SJSA1 (cell line): ENCODE data around the gene LRIT1. TPM values are rescaled to one million over a fixed set of nuclear protein-coding genes. Genes with fewer than 3 reads are reported as not detected.
"Not testable (repeated sequence)": the region's sequence is repeated elsewhere in the genome, so short reads cannot be mapped to it uniquely, and the experiment has no call there.

Experiments
- DNase-seq, 2 experiments: peaks; one replicate each; pipeline ENCODE4 v3.0.0-alpha.2; 2015 to 2020; ENCODE audit warnings: low spot score in 2 of 2, low read depth in 1 of 2
- H3K27ac ChIP-seq: fragments of 250-450 bp; sonication (Bioruptor Pico); 2 replicates; pipeline ENCODE4 v1.5.1; 2020; ENCODE audit warnings: mild to moderate bottlenecking, moderate library complexity
- H3K27me3 ChIP-seq: fragments of 250-450 bp; sonication (Bioruptor Pico); replicated peaks from 2 replicates; pipeline ENCODE4 v1.5.1; 2020; ENCODE audit warnings: mild to moderate bottlenecking, moderate library complexity
- H3K36me3 ChIP-seq: fragments of 250-450 bp; sonication (Bioruptor Pico); 2 replicates; pipeline ENCODE4 v1.5.1; 2020; ENCODE audit warnings: mild to moderate bottlenecking
- H3K4me1 ChIP-seq: fragments of 250-450 bp; sonication (Bioruptor Pico); replicated peaks from 2 replicates; pipeline ENCODE4 v1.6.1; 2021; ENCODE audit warnings: mild to moderate bottlenecking
- H3K4me3 ChIP-seq: fragments of 250-450 bp; sonication (Bioruptor Pico); 2 replicates; pipeline ENCODE4 v1.5.1; 2020; ENCODE audit warnings: mild to moderate bottlenecking
- H3K9me3 ChIP-seq: fragments of 250-450 bp; sonication (Bioruptor Pico); replicated peaks from 2 replicates; pipeline ENCODE4 v1.5.1; 2020; ENCODE audit warnings: mild to moderate bottlenecking
- total RNA-seq: library from RNA; depleted of rRNA; stranded (reverse); fragments of >200 nt; shearing (Covaris generic); gene quantifications from 2 replicates; pipeline ENCODE4 v1.2.3, GENCODE V29; 2014; rRNA removed

Gene LRIT1
- not detected in 2 replicates for total RNA-seq

DNA sequence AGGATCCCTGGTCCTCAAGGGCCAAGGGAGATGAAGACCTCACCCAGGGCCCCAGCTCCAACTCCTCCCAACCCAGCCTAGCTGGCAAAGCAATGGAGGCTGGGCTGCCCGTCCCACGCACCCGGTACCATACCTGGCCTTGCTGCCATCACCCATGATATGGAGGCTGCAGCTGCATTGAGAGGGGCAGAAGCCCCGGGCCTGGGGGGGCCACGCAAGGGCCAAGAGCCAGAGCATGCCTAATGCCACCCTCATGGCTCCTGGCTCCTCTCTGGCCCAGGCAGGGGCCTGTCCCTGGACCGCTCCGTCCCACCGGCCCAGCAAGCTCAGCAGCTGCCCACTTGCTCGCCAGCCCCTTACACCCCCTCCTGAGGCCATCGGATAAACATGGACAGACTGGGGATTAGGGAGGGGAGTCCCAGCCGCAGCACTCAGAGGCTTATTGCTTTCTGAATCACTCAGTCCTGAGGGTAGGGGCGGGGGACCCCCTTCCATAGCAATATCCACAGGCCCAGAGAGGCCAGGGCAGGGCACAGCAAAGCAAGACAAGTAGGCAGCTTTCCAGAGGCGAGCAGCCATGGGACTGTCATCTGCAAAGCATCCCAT lies at the start of gene LRIT1:
Gene LRIT1 (minus strand): TSS at position 362 of the 606 bp plus-strand sequence. CDS start 107 bp downstream, at position 255.
- no peak for DNase-seq
- H3K27ac ChIP-seq, result no peak within 1 kb of the TSS
- H3K9me3 ChIP-seq, result no peaks in the 10 kb centered on the region
- H3K27me3 ChIP-seq, result peaks cover 9% of the 10 kb centered on the region
- H3K4me1 ChIP-seq, result no peaks in the 10 kb centered on the region
- no peaks in the 10 kb centered on the region for H3K36me3 ChIP-seq
- no peak within 1 kb of the TSS for H3K4me3 ChIP-seq

GRCh38 chr10:84290235-84290634 lies 48.9 kb upstream of the LRIT1 start:
- Histone ChIP-seq H3K27me3 (no peaks in the 10 kb centered on the region; the same call in 1 of the 2 replicates), H3K4me3 (no peak overlapping the region), H3K27ac (no peak overlapping the region), H3K9me3 (no peaks in the 10 kb centered on the region; the same call in 1 of the 2 replicates), H3K4me1 (peaks cover 19% of the 10 kb centered on the region), H3K36me3 (no peaks in the 10 kb centered on the region)
- no peak for DNase-seq

DNA sequence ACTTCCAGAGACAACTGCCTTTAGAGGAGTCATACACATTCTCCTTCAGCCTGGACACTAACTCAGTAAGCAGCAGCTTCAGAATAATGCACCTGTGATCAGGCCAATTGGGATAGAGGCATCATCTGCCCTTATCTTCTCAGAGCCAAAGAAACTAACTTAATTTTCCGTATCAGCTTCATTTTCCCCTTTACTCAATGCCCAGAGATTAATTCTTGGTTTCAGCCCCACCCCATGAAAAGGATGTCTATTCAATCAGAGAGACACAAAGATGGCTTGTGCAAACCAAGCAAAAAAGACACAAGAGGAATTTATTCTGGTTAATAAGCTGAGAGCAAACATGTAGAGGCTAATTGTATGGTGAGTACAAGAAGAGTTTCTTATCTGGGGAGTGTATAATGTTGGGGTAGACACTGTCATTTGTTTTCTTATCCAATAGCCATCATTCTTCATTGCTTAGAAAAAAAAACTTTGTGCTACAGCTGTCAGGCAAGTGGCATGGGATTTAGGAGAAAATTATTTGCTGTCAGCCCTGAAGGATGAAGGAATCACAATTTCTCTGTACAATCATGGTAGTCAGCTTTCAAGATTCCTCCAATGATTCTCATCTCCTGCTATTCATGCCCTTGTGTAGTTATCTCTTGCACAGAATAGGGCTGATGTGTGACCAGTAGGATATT lies 48.3 kb upstream of the LRIT1 start:
- H3K4me1 ChIP-seq, result peaks cover 13% of the 10 kb centered on the region

DNA sequence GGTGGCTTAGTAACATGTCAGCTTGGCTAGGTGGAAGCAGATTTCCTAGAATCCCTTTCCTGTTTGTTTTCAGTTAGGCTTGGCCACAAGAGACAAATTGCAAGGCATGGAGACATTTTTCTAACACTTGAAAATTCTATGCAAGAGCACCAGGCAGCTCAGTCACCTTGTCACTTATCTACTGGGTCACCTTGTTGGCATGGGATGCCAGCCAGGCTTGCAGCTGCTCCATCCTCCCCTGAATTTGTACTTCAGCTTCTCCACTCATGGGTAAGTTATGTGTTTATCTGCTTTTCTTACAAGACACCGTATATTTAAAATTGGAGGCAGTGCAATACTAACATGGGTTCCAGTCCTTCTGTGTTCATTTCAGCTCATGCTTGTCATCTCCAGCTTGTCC lies 46.8 kb upstream of the LRIT1 start:
- no peak for DNase-seq
- H3K27ac ChIP-seq, result no peak overlapping the region

More for the DNA sequence above, 48.3 kb upstream of the LRIT1 start:
- Histone ChIP-seq H3K36me3 (no peaks in the 10 kb centered on the region), H3K9me3 (no peaks in the 10 kb centered on the region; the same call in 1 of the 2 replicates), H3K27ac (no peak overlapping the region), H3K27me3 (no peaks in the 10 kb centered on the region; the same call in 1 of the 2 replicates), H3K4me3 (no peak overlapping the region)
- DNase-seq, result no peak

GRCh38 chr10:84286695-84287094 lies 45.3 kb upstream of the LRIT1 start:
- Histone ChIP-seq H3K9me3 (no peaks in the 10 kb centered on the region; the same call in 1 of the 2 replicates), H3K36me3 (no peaks in the 10 kb centered on the region), H3K4me1 (no peaks in the 10 kb centered on the region), H3K27ac (no peak overlapping the region), H3K4me3 (no peak overlapping the region), H3K27me3 (no peaks in the 10 kb centered on the region; the same call in 1 of the 2 replicates)
- DNase-seq, result no peak

More for the DNA sequence above, 46.8 kb upstream of the LRIT1 start:
- H3K4me1 ChIP-seq, result no peaks in the 10 kb centered on the region
- no peaks in the 10 kb centered on the region; the same call in 1 of the 2 replicates for H3K9me3 ChIP-seq
- H3K36me3 ChIP-seq, result no peaks in the 10 kb centered on the region
- no peaks in the 10 kb centered on the region; the same call in 1 of the 2 replicates for H3K27me3 ChIP-seq
- no peak overlapping the region for H3K4me3 ChIP-seq

GRCh38 chr10:84279876-84280475 lies 38.6 kb upstream of the LRIT1 start:
- not testable (repeated sequence) for H3K4me3 ChIP-seq, H3K36me3 ChIP-seq, H3K9me3 ChIP-seq

GRCh38 chr10:84270708-84271107 lies 29.4 kb upstream of the LRIT1 start:
- H3K4me3 ChIP-seq, result no peak overlapping the region
- no peak for DNase-seq
- no peak overlapping the region for H3K27ac ChIP-seq
- no peaks in the 10 kb centered on the region for H3K36me3 ChIP-seq
- H3K9me3 ChIP-seq, result no peaks in the 10 kb centered on the region
- H3K27me3 ChIP-seq, result no peaks in the 10 kb centered on the region
- H3K4me1 ChIP-seq, result peaks cover 29% of the 10 kb centered on the region

More at GRCh38 chr10:84279876-84280475, 38.6 kb upstream of the LRIT1 start:
- H3K27me3 ChIP-seq, DNase-seq, H3K4me1 ChIP-seq, H3K27ac ChIP-seq: not testable (repeated sequence)

- peak overlapping the region; percentile 55 for H3K27ac ChIP-seq
- no peaks in the 10 kb centered on the region for H3K36me3 ChIP-seq
- H3K4me1 ChIP-seq, result peaks cover 32% of the 10 kb centered on the region
- H3K9me3 ChIP-seq, result no peaks in the 10 kb centered on the region
- DNase-seq, result peak in 1 of 2 experiments; percentile 59
- H3K4me3 ChIP-seq, result no peak overlapping the region
- no peaks in the 10 kb centered on the region for H3K27me3 ChIP-seq
These were observed 28.4 kb upstream of the LRIT1 start for GRCh38 chr10:84269773-84270172.

DNA sequence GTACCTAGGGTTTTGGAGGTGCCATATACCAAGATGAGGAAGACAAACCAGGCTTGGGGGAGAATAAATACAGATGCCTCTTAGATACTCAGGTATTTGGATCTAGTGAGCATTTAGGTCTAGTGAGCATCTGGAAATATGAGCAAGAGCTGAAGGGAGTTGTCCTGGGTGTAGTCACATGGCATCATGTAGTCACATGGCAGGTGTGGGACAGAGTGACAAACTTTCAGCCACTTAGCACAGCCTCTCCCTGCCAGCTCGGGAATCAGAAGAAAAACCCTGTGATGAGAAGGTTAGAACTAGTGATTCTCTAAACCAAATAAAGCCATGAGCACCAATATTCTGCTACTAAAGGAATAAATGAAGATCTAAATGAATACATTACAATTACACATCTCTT lies 27.8 kb upstream of the LRIT1 start:
- H3K4me3 ChIP-seq, result no peak overlapping the region
- peaks cover 35% of the 10 kb centered on the region for H3K4me1 ChIP-seq
- H3K9me3 ChIP-seq, result no peaks in the 10 kb centered on the region
- no peaks in the 10 kb centered on the region for H3K36me3 ChIP-seq
- DNase-seq, result no peak
- H3K27me3 ChIP-seq, result no peaks in the 10 kb centered on the region
- H3K27ac ChIP-seq, result peak overlapping the region; percentile 55

- peak; percentile 58 to 69 for DNase-seq
- Histone ChIP-seq H3K9me3 (no peaks in the 10 kb centered on the region), H3K27me3 (no peaks in the 10 kb centered on the region), H3K36me3 (no peaks in the 10 kb centered on the region), H3K4me3 (no peak overlapping the region), H3K27ac (peak overlapping the region; percentile 40), H3K4me1 (peaks cover 35% of the 10 kb centered on the region)
These were observed 26.3 kb upstream of the LRIT1 start for GRCh38 chr10:84267503-84268126.

DNA sequence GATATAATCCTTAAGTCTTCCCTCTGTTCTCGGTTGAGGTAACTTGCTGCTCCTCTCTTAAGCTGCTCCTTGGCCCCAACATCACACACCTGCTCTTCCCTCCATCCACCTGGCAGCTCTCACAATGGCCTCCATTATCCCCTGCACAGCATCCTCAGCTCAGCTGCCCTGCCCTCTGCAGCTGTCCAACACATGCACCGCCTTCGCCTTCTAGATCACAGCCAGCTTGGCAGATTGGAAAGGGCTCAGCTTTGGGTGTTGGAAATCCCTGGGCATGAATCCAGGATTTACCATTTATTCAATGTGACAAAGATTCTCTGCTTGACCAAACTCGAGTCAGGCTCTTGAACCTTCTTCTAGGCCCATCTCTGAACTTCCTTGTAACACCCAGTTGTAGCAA lies 24.1 kb upstream of the LRIT1 start:
- peaks cover 32% of the 10 kb centered on the region for H3K4me1 ChIP-seq
- no peaks in the 10 kb centered on the region for H3K27me3 ChIP-seq
- H3K36me3 ChIP-seq, result no peaks in the 10 kb centered on the region
- no peak overlapping the region for H3K27ac ChIP-seq
- DNase-seq, result no peak
- H3K4me3 ChIP-seq, result no peak overlapping the region
- no peaks in the 10 kb centered on the region for H3K9me3 ChIP-seq

DNA sequence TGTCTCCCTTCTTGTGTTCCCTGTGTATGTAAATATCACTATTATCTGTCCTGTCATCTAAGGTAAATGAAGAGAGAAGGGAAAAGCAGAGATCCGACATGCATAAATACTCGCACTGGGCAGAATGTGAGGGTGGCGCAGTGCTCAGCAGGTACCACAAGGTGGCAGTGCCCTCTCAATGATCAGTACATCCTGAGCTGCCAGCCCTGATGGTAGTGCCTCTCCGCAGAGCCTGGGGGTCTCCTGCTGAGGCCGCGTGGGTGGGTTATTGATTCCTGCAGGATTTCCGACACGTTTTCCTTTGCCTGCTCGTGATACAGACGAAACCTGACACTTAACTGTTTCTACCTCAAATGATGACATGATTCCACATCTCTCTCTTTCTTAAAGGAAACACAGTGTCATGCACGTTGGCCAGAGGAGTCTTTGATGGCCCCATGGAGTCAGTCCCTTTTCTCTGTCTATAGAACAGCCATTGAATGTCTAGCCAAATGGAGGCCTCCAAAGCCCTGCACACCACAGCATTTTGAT lies 23.3 kb upstream of the LRIT1 start:
- peak; percentile 69 for DNase-seq
- H3K27me3 ChIP-seq, result no peaks in the 10 kb centered on the region
- H3K4me3 ChIP-seq, result no peak overlapping the region
- no peaks in the 10 kb centered on the region for H3K36me3 ChIP-seq
- H3K9me3 ChIP-seq, result no peaks in the 10 kb centered on the region
- peaks cover 24% of the 10 kb centered on the region for H3K4me1 ChIP-seq
- no peak overlapping the region for H3K27ac ChIP-seq

- H3K9me3 ChIP-seq, result no peaks in the 10 kb centered on the region
- DNase-seq, result no peak
- H3K27me3 ChIP-seq, result no peaks in the 10 kb centered on the region
- peaks cover 17% of the 10 kb centered on the region for H3K4me1 ChIP-seq
- H3K36me3 ChIP-seq, result no peaks in the 10 kb centered on the region
- no peak overlapping the region for H3K27ac ChIP-seq
- no peak overlapping the region for H3K4me3 ChIP-seq
These were observed 22.4 kb upstream of the LRIT1 start for GRCh38 chr10:84263716-84264115.
